GM19240 (cell line): Measurements from ENCODE around the gene NT5C.

Experiments used
- DNase-seq: peaks from one replicate; pipeline ENCODE4 v3.0.0; 2011; ENCODE audit warnings: low spot score; ENCODE audit not compliant: insufficient read length

Gene NT5C

DNA sequence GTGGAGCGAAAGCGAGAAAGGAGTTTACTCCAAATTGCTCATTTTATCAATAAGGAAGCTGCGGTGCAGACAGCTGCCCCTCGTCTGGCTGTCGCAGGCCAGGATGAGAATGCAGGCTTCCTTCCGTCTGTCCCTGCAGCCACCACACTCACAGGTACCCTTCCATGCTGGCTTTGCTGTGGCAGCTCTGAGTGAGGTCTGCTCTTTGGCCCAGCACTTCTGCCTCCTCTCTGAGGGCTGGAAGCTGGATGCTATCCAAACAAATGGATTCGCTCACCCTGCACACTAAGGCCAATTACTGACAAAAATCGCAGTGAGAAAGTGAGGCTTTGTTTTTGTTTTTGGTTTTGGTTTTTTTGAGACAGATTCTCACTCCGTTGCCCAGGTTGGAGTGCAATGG lies 14.8 kb downstream of the NT5C start:
- no peak for DNase-seq

DNA sequence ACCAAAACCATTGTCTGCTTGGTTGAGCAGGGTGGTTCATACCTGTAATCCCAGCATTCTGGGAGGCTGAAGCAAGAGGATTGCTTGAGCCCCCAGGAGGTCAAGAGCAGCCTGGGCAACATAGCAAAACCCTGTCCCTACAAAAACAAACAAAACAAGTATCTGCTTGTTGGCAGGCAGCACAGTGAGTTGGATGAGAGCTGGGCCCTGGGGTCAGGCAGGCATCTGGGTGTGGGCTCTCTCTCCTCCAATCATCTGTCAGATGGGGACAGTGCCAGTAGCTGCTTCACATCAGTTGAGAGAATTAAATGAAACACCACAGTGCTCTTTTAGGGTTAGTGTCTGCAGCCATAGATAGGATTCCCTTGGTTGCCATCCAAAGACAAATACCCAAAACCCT lies 16.0 kb downstream of the NT5C start:
- no peak for DNase-seq

DNA sequence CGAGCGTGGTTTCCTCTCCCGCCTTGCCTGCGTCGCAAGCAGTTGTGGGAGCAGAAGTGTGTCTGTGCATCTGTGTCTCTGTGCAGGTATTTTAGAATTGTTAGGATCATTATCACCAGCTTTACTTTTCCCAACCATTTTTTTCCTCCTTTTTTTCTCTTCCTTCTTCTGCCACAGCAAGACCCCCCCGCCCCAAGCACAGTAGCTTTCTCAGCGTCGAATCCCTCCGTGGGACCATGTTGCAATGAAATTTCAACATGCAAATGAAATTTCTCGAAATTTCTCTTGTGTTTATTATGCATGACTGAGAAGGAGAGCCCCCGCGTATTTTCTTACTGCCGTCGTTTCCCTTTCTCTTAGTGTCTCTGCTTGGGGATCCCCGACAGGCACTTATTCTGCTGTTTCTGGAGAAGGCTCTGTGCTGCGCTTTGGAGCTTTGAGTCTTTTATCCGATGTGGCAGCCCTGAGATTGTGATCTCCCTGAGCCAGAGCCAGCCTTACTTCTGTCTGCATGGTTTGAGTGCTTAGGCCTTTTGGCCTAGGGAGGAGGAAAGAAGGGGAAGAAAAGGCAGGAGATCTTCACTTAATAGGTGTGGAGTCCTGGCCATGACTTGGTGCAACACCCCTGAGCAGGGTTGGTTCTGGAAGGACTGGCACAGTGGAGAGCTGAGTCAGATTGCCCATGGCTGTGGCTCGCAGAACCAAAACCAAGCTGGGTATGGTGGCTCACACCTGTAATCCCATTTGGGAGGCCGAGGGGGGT lies 16.8 kb downstream of the NT5C start:
- DNase-seq, result no peak

DNA sequence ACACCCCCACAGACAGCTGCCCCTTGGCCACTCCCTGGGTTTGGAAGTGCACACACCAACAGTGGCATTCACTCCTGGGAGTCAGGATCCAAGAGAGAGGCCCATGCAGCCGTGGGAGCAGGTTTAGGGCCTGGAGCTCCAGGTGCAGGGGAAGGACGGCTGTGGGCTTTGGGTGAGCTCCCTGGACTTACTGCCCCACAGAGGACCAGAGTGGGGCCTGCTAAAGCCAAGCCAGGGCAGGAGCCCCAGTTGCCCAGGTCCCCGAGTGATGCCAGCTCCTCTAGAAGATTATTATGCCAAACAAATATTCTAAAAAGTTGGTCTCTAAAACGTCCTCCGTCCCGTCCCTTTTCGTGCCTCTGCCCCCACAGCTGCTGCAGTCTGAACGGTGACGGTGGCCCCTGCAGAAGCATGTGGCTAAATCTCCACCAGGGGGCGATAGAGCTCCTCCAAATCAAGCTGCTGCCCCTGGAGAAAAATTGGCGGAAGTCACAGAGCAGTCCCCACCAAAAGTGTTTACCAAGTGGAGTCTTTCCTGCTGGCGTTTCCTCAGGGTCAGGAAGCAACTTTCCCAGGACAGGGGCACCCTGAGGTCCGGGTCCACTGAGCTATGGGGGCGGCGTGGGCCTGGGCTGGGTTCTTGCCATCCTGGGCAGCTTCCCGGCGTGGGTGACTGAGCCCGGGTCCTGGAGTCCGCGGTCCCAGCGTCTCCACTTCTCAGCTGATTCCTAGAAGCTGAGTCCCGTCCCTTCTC lies 17.6 kb downstream of the NT5C start:
- peak; percentile 74 for DNase-seq

DNA sequence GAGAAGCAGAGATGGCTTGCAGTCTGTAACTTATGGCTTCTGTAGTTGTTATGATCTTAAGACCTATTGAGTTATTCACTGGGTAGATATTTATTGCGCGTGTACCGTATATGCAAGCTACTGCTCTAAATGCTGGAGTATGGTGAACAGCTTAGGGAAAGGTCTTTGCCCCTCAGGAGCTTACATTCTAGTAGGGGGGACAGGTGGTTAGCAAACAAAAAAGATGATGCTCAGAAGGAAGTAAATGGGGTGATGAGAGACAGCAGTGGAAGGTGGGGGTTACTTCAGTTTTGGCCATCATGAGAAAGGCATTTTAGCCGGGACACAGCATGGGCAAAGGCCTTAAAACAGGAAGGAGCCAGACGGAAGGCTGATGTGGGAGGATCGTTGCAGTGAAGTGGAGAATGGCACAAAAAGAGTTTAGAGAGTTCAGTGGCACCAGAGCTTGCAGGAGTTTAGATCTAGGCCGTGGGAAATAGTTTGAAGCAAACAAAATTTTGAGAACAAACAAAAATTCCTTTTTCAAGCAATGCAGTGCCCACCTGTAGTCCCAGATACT lies 19.7 kb downstream of the NT5C start:
- DNase-seq, result no peak

DNA sequence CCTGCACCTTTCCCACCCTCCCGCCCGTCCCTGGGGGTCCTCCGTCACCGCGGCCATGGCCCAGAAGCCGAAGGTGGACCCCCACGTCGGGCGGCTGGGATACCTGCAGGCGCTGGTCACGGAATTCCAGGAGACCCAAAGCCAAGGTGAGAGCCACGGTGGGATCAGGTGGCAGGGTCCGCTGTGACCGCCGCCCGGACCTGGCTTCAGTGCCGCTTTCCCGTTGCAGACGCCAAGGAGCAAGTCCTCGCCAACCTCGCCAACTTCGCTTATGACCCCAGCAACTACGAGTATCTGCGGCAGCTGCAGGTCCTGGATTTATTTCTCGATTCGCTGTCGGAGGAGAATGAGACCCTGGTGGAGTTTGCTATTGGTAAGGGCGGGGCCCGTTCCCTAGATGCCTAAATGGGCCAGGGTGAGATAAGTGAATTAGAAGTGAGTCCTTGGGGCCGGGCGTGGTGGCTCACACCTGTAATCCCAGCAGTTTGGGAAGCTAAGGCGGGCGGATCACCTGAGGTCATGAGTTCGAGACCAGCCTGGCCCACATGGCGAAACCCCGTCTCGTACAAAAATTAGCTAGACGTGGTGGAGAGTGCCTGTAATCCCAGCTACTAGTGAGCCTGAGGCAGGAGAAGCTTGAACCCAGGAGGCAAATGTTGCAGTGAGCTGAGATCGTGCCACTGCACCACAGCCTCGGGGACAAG lies 21.2 kb downstream of the NT5C start:
- no peak for DNase-seq

DNA sequence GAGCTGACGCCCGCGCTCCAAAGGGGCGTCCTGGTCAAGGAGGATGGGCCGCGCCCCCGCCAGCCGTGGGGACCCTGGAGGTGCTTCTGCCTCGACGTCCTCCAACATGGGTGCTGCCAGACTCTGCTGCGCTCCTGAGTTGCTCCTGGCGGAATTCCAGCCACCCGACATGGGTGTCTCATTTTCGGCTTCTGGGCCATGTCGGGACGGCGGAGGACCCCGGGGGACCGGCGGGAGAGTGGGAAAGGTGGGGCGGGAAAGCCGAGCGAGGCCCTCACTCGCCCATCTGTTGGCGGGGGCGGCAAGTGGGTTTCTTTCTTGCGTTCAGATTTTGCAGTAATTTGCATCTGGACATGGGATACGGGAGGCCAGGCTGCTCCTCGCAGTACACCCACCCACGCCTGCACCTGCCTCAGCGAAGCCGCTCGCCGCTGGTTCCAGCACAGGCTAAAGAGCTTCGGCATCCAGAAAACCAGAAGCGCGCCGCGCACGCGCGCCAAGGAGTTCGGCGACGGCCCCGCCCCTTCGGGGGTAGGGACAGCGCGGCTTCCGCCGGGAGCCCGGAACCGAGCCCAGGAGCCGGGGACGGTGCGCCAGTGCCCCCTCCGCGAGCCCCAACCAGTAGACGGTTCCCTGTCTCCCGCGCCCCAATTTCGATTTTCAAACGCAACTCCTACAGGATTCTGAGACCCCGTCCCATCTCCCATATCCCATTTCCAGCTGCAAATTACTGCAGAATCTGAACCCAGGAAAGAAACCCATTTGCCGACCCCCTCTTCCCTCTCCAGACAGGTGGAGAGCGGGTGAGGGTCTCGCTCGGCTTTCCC lies 21.9 kb downstream of the NT5C start, which contains the start of gene ARMC7:
Gene ARMC7 (plus strand): TSS at position 563 of the 827 bp plus-strand sequence. CDS start 320 bp downstream, outside the sequence.
- peak; percentile 90 for DNase-seq

DNA sequence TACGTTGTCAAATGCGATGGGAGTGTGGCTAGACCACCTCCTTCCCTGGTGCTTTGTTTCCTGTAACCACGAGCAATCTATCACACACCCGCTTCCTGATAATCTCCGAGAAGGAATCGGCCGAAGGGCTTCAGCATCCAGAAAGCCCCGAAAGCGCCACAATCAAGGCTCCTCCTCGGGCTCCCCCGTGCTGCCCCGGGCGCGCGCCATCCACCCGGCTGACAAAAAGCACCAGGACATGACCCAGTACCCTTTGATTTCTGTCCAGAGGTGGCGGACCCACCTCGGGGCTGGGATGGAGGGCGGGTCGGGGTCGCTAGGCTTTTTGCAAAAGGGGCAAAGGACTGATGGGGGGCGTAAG lies 22.5 kb downstream of the NT5C start:
- DNase-seq, result no peak

DNA sequence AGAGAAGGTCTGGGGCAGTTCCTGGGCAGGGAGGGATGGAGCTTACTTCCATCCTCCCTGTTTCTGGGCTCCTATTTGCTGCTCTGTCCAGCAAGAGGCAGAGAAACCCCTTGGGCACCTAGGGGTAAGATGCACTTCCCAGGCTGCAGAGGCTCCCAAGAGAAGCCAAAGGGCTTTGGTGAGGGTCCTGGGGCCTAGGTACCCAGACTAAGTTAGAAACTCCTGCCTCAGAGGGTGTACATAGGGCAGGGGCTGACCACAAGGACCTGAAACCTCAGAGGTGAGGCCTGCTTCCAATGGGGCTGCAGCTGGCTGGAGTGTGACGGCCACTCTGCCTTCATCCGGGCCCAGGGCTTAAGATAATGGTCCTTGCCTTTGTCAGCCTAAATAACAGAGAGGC lies 23.3 kb downstream of the NT5C start:
- no peak for DNase-seq

DNA sequence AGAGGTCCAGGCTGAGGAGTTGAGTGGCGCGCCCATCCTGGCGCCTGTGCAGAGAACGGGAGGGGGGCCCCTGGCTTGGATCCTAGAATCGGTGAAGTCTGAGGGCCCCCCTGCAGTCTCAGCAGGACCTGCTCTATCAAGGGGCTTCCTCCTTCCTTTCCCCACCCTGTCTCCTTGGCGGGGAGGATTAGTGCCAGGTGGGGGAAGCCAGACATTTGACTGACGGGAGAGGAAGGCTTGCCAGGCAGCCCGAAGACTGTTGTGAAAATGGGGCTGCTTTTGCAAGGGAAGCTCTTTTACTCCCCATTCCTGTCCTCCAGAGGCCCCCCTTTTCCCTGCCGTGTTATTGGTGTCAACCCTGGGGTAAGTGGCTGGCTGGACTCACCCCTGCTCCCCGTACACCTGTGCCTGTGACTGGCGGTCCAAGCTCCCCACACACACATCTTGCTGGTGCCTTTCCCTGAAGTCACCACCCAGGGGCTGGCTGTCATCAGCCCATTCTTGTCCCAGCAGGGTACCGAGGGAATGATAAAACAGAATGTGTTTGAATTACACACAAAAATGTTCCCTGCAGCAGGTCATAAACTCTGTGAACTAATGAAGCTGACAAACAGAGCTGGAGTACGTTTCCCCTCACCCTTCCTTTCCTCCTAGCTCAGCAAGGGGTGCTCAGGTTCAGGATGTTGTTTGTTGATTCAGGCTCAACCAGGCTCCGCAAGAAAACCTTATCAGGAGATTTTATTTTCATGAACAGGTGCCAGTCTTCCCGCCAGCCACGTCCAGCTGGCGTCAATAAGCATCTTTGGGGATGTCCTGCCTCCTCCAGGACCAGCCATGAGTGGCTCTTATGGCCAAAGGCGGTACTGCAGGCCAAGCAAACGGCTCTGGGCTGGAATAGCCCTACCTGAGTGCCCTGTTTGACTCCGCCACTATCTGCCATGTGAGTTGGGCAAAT lies 26.1 kb downstream of the NT5C start:
- DNase-seq, result peak; percentile 64

DNA sequence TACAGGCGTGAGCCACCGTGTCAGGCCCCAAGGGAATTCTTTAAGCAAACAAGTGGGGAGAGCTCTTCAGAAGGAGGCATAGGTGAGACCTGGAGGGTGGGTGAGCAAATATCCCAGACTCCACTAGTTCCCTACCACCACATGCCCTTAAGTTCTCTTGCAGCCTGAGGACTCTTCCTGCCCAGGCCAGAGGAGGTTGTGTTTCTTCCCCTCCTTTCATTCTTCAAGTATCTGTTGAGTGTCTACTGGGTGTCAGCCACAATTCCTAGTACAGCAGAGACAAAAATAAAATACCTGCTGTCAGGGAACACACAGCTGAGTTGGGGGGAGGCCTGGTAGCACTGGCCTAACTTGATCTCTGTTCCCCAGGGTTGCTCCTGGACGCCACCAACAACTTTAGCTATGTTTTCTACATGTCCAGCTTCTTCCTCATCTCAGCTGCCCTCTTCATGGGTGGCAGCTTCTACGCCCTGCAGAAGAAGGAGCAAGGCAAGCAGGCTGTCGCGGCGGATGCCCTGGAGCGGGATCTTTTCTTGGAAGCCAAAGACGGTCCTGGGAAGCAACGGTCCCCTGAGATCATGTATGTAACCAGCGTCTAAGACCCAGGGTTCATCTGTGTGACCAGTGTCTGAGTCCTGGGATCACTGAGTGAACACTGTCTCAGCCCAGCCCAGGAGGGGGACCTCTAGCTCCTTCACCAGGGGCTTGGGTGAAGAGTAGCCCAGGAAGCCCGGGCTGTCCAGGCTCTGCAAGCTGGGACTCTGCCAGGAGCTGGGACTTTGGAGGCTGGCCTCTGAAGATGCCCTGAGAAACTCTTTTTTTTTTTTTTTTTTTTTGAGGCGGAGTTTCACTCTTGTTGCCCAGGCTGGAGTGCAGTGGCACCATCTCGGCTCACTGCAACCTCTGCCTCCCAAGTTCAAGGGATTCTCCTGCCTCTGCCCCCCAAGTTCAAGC lies 27.7 kb downstream of the NT5C start:
- DNase-seq, result no peak

DNA sequence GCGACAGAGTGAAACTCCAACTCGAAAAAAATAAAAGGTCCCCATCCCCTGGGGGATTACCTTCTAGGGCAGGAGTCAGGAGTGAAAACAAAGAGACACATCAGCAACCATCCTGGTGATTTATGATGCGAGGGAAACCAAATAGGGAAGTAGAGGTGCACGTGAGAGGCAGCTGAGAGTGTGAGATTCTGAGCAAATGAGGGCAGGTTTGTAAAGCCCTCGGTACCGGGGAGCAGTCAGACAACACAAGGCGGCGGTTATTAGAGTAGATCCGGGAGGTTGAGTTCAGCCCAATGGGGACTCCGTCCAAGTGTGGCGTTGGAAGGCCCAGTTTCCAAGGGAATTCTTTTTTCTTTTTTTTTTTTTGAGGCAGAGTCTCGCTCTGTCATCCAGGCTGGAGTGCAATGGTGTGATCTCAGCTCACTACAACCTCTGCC lies 29.1 kb downstream of the NT5C start:
- DNase-seq, result no peak

DNA sequence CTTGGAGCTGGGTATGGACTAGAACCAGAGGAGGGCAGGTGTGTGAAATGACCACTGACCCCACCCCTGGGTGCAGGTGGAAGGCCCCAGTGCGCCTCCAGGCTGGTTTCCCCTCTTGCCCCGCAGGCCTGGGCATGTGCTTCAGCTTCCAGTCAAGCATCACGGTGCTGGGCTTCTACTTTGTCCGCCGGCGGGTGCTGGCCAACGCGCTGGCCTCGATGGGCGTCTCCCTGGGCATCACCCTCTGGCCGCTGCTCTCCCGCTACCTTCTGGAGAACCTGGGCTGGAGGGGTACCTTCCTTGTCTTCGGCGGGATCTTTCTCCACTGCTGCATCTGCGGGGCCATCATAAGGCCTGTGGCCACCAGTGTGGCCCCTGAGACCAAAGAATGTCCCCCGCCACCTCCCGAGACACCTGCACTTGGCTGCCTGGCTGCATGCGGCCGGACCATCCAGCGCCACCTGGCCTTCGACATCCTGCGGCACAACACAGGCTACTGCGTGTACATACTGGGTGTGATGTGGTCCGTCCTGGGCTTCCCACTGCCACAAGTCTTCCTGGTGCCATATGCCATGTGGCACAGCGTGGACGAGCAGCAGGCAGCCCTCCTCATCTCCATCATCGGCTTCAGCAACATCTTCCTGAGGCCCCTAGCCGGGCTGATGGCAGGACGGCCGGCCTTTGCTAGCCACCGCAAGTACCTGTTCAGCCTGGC lies 31.5 kb downstream of the NT5C start:
- DNase-seq, result no peak

DNA sequence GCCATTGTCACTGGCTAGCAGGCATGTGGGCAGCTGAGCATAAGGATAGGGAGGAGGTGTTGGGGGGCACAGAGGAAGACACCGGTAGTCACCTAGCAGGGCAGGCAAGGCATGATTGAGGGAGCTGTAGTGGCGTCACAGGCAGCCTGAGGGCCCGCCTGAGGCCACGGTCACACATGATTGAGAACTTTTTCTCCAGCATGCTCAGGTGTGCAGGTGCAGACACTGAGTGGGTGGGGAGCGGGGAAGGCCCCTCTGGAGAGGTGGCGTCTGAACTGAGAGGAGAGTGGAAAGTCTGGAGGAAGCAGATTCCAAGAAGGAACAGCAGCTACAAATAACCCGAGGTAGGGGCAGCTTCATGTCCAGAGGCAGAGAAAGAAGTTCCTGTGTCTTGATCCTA lies 32.7 kb downstream of the NT5C start:
- DNase-seq, result no peak

DNA sequence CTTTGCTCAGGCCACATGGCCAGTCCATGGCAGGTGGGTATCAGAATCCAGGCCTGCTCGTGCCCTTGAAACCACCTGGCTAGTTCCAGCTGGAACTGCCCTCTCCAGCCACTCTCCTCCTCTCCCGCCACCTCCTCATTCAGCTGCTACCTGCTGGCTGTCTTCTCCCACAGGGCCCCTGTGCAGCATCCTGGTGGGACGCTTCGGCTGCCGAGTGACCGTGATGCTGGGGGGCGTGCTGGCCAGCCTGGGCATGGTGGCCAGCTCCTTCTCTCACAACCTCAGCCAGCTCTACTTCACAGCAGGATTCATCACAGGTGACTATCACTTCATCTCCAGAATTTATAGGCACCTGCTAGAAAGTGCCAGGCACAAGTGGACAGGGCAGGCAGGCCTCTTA lies 33.7 kb downstream of the NT5C start:
- DNase-seq, result no peak

DNA sequence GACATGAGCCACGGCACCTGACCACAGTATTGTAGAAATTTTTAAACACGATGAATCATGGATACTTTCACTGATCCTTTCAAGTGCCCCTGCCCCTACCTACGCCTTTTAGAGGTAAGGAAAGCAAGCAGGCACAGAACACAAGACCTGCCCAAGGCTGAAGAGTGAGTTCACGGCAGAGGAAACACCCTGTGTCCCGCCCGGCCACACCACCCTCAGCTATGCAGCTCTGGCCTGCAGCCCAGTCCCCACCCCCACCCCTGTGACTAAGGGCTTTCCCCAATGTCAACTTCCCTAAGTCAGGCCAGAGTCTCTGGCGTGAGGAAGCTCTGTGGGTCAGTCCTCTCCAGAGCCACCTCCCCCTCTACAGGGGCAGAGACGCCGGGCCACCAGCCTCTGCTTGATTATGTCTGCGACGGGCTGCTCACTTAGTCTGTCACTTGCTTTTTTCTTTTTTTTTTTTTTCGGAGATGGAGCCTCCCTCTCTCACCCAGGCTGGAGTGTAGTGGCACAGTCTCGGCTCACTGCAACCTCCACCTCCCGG lies 35.4 kb downstream of the NT5C start:
- DNase-seq, result no peak

DNA sequence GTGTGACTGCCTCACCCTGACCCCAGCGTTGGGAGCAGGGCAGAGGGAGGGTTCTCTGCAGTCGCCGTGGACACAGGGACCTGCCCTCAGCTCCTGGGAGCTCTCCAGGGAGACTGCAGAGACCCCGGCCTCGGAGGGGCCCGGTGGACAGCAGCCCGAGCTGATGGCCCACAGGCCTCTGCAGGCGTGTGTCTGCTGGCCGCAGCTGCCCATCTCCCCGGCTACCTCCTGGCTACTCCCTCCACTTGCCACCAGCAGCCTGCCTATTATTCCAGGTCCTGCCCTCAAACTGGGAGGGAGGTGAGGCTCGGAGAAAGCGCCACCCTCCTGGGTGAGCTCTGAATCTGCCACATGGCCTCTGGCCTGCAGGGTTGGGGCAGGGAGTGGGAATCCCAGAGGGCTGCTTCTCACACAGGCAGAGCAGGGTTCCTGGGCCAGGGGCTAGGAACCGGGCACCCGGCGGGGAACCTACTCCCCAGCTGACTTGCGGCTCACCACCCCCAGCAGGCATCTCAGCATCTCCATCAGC lies 36.6 kb downstream of the NT5C start:
- DNase-seq, result no peak
